ENCODE results near the gene ENPP1.

ENPP1 gene

DNA sequence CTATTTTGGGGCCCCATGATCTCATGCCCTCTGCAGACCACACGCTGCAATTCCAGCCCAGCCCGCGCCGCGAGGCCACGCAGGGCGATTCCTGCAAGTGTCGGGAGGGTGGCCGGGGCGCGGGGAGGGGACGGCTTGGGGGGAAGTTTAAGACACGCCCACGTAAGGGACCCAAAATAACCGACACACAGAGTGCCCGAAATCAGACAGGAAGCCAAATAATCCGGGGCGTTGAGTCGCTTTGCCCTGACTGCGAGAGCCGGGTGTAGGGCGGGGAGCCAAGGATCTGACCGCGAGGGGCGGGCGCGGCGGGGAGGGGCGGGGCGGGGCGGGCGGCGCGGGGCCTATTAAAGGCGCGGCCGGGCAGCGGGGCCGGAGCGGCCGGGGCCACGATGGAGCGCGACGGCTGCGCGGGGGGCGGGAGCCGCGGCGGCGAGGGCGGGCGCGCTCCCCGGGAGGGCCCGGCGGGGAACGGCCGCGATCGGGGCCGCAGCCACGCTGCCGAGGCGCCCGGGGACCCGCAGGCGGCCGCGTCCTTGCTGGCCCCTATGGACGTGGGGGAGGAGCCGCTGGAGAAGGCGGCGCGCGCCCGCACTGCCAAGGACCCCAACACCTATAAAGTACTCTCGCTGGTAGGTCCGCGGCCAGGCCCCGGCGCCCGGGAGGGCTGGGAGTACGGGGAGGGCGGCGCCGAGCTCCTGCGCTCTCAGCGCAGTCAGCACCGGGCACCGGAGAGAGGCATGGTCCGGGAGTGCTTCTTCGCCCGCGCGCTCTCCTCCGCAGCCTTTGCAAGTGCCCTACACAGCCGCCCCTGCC, at the start of gene ENPP1:
ENPP1 (plus strand) TSS at position 377 of the 816 bp plus-strand sequence; CDS start at position 393, 16 bp downstream.
- peak in 1 of 2 donors; percentile 7 for DNase-seq (ENCODE audit: low read depth in 2 of 2, low spot score in 1 of 2)

DNA sequence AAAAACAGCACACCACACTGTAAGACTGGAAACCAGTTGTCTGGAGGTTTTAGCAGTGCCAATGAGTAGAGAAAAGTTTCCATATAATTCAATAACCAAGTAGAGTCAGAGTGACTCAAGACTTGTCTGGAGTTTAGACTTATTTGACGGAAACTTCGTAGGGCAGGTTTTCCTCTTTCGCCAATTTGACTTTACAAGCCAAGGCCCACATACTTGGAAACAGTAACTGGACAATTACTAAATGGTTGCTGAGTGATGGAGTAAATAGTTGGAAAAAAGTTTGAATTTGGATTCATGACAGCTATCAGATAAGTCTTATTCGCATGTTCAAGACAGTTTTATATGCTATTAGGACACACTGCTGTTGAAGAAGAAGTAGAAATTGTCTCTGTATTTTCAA, 48.9 kb upstream of the ENPP1 start:
- DNase-seq (ENCODE audit: low read depth in 2 of 2, low spot score in 1 of 2): no peak

DNA sequence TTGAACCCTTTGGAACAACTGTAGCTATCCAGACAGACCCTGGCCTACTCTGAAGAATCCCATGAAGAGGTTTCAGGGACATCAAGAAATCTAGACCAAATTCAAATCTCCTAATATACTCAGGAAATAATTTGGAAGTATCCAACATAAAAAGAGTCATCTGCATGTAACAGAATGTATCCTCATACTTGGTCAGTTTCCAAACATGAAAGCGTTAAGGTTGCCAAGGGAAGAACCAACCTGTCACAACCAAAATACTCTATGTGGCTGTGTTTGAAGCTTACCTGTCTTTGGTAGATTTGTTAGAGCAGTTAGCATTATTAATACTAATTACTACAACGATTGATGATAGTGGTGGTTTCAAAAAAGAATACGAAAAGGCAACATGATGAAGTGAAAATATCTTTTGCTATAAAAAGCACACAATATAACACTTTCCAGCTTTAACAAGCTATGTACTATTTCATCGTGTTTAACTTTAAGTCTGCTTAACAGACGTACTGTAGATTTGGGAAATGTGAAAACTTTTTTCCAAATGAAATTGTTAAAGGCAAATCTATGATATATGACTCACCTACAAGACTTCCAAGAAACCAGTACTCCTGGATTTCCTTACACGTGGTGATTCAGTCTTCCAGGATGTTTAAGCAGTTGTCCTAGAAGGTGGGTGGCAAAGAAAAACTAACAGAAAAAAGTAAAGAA, 46.6 kb upstream of the ENPP1 start:
- no peak for DNase-seq (ENCODE audit: low read depth in 2 of 2, low spot score in 1 of 2)

DNA sequence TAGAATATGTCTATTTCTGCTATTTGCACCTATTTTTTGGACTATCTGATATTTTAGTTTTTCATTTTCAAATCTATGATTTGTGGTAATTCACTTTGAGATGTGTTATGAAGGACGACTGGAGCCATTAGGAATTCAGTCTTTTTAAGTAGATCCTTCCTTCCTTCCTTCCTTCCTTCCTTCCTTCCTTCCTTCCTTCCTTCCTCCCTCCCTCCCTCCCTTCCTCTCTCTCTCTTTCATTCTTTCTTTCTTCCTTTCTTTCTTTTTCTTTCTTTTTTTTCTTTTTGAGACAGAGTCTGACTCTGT, 46.1 kb upstream of the ENPP1 start:
- DNase-seq (ENCODE audit: low read depth in 2 of 2, low spot score in 1 of 2): no peak

- DNase-seq (ENCODE audit: low read depth in 2 of 2, low spot score in 1 of 2): no peak
Observed at GRCh38 chr6:131762984-131763383, 44.8 kb upstream of the ENPP1 start.

DNA sequence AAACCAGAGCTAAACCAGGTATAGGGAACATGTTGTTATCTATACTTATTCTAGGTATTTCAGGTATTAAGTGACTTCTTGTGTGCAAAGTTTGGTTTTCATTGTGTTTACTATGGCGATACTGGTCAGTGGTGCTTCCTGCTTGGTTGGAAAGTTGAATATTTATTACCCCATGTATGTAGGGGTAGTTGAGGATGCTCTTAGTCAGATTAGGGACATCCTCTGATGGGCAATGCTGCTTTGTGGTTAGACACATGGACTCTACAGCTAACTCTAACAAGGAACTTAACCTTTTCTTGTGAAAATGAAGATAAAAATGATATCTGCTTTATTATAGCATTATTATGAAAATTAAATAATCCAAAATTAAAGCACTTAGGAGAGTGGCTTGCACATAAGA, 44.1 kb upstream of the ENPP1 start:
- no peak for DNase-seq (ENCODE audit: low read depth in 2 of 2, low spot score in 1 of 2)

DNA sequence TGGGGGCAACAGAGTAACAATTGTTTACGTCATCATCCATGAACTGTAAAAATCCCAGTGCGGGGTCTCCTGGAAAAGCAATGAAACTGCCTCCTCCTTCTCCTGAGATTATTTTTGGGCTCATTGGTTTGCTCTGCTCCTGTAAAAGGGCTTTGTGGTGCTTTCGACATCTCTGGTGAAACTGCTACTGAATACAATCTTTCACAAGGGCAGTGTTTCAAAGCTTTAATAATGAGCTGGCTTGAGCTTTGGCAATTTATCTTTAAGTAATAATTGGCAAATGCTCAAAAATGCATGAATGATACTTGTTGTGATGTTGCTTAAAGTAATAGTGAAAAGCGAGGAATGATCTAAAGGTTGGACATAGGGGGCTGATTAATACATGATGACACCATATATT, 43.5 kb upstream of the ENPP1 start:
- no peak for DNase-seq (ENCODE audit: low read depth in 2 of 2, low spot score in 1 of 2)

DNA sequence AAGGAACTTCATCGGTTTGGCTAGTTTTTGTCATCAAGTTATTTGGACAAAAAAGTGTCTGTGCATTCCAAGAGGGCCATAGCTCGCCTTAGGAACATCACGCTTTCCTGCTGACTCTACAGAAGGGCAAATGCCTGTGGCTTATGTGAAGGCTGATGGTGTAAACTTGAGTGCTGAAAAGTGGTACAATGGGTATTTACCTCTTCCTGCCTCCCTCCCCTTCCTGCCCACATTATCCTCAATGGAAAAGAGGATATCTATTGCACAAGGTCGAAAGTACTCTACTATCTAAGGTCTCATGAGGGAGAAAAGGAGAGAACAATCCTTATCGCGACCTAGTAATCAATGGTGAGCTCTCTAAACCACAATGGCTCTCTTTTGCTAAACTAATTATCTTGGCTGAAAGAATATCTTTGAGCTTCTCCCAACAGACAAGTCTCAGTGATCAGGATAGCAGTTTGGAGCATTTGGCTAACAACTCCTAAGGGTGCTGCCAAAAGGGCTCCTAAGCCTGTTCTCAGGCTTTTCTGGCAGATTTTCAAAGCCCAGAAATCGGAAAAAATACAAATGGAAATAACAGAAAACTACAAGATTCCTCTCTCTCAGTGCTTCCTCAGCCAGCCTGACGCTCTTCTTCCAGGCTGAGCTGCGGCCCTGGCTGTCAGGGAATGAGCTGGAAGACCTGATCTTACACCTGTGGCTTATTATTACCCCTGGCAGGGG, 42.6 kb upstream of the ENPP1 start:
- DNase-seq (ENCODE audit: low read depth in 2 of 2, low spot score in 1 of 2): no peak

DNA sequence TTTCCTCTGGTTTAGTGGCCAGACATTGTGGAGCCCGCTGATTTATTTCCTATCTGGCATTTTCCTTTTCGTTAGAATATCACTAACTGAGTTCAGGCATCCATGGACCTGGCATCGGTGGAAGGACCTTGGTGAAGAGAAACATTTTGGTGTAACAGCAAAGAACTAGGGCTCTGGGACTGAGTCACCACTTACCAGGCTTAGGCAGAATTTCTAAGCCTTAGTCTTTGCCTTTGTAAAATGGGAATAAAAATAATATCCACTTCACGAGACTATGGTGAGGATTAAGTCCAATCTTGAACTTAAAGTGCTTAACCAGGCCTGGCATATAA, 42.0 kb upstream of the ENPP1 start:
- DNase-seq (ENCODE audit: low read depth in 2 of 2, low spot score in 1 of 2): no peak

- DNase-seq (ENCODE audit: low read depth in 2 of 2, low spot score in 1 of 2): no peak
Observed at GRCh38 chr6:131766631-131767030, 41.2 kb upstream of the ENPP1 start.

DNA sequence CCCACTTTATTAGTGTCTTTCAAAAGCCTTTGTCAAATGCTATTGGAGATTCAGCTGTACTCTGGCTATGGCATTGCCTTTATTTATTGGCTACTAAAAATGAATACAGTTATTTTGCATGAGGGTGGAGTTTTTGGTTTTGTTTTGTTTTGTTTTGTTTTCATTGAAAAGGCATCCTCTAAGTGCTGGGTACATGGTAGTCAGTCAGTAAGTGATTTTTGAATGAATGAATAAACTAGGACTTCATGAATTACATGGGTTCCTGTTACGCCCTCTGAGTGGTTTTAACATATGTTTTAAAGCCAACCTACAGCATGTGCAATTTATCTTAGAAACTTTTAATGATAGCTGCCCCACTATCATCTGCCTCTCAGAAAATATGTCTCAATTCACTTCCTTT, 38.9 kb upstream of the ENPP1 start:
- no peak for DNase-seq (ENCODE audit: low read depth in 2 of 2, low spot score in 1 of 2)

GRCh38 chr6:131769385-131770141, 38.3 kb upstream of the ENPP1 start:
- DNase-seq (ENCODE audit: low read depth in 2 of 2, low spot score in 1 of 2): no peak

GRCh38 chr6:131770776-131771175, 37.0 kb upstream of the ENPP1 start:
- DNase-seq (ENCODE audit: low read depth in 2 of 2, low spot score in 1 of 2): no peak

DNA sequence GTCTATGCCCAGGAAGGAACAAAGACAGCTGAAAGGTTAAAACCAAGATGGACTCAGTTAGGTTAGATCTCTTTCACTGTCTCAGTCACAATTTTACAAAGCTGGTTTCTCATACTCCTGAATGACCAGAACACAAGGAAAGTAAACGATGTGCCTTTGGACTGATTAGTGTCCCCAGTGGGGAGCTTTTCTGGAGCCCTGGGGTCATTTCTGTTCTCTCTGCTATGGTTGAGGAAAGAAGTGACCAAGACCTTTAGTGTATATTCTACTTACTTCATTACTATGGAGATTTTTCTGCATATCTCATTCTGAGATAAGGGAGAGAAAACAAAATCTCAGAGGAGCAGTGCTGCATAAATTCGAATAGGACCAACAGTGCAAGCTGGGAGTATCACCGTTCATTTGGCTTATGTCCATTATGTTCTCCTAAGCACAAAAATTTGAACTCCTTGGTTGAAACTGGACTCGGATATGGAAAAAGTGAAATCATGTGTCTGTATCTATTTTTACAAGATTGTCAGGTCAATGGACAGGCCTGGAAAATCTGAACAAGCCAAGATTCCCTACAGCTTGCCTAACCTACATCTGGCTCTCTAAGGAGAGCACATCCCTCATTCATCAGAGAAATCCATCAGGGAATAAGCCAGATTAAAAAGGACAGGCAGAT, 34.4 kb upstream of the ENPP1 start:
- DNase-seq (ENCODE audit: low read depth in 2 of 2, low spot score in 1 of 2): no peak

DNA sequence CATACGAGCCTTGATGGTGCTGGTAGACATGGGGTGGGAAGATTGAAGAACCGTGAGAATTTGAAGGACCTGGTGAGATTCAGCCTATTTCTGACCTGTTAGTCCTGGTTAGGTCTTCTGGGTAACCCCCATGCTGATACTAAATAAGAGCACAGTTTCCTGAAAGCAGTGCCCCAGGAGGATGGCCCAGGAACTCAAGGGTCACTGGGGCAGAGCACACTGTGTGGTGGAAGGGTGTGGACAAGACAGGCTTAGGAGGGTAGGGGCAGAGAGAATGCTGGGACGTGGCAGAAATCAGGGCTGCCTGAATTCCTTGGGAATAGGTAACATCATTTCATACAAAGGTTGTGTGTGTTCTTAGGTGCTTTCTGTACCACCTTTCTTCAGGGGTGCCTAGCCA, 31.9 kb upstream of the ENPP1 start:
- no peak for DNase-seq (ENCODE audit: low read depth in 2 of 2, low spot score in 1 of 2)

DNA sequence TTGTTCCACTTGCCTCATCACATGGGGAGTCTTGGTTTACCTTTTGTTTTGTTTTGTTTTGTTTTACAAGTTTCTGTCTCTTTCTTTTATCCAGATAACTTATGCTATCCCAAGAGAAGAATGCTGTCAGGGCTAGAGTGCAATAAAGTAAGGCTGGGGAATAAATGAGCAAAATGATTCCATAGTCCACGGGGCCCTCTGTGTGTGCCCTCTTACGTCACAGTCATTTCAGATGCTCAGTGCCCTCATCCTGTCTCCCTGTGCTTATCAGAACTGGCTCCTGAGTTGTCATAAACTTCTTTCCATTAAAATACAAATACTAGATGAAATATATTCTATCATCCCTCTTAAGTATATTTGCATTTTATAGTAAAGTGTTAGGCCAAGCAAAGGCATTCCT, 30.8 kb upstream of the ENPP1 start:
- no peak for DNase-seq (ENCODE audit: low read depth in 2 of 2, low spot score in 1 of 2)

GRCh38 chr6:131778169-131778568, 29.7 kb upstream of the ENPP1 start:
- no peak for DNase-seq (ENCODE audit: low read depth in 2 of 2, low spot score in 1 of 2)

DNA sequence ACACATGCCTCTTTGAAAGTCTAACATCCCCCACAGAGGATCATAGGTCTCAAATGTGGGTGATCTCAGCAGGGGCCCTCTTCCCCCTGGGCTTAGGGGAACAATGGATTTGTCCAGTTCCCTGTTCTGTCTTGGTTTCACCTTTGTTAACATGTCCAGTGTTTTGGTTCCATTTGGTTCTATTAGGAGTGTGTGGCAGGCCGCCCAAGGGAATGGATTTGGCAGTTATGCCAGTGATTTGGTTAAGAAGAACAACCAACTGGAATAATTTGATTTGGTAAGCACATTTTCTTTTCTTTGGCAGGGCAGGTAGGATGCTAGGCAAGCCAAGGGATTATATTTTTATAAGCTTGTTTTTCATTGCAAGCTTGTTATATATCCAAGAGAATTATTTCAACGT, 28.5 kb upstream of the ENPP1 start:
- no peak for DNase-seq (ENCODE audit: low read depth in 2 of 2, low spot score in 1 of 2)

GRCh38 chr6:131780600-131780999, 27.2 kb upstream of the ENPP1 start:
- DNase-seq (ENCODE audit: low read depth in 2 of 2, low spot score in 1 of 2): no peak

DNA sequence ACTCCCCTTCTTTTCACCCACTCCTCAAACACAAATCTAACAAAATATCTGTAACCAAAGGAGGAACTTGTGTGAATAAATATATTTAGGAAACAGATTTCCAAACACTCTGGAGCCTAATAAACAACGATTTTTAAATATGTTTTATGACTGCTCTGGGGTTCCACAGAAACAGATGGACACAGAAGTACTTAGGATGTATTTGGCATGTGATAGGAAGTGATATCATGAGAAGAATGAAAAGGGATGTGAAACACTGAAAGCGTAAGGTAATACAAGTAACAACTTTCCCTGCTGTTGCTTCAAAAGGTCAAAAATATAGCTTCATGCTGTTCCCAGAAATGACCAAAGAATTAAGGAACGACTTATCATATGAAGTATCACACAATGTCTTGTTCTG, 26.1 kb upstream of the ENPP1 start:
- DNase-seq (ENCODE audit: low read depth in 2 of 2, low spot score in 1 of 2): no peak

GRCh38 chr6:131782764-131783163, 25.1 kb upstream of the ENPP1 start:
- no peak for DNase-seq (ENCODE audit: low read depth in 2 of 2, low spot score in 1 of 2)

Data from stimulated activated CD8-positive, alpha-beta memory T cell treated with anti-CD3 and anti-CD28 coated beads, Interleukin-4, amount 100 ng/mL, for 4 hours (primary cell).